ENCODE data around the gene DAPL1. TPM values are rescaled to one million over a fixed set of nuclear protein-coding genes. Genes with fewer than 3 reads are reported as not detected.

The DAPL1 gene
- total RNA-seq, 1 donor from 2014 or later = not detected

DNA sequence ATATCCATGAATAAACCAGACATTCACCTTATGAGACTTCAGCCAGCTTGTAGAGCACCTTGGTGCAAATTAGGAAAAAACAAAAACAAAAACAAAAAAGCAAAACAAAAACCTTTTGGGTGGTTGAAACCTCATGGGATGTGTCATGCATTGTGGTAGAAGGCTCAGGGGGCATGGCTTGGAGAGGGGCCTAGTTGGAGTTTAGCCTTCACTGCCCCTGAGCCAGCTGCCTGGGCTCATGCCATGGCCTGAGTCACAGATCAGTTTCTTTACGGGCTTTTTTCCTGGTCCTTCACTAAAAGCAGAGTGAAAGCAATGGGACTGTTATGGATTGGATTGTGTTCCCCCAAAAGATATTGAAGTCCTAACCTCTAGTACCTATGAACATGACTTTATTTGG lies 22.0 kb upstream of the DAPL1 start:
- Histone ChIP-seq H3K9me3 (no peaks in the 10 kb centered on the region), H3K27me3 (no peaks in the 10 kb centered on the region), H3K27ac (peak overlapping the region; percentile 54 to 69), H3K4me1 (peaks cover 8 to 40% of the 10 kb centered on the region in 2 donors), H3K36me3 (no peaks in the 10 kb centered on the region), H3K4me3 (no peak overlapping the region)
- DNase-seq (ENCODE audit: low spot score in 2 of 2) = peak in 1 of 2 donors; percentile 83
- TF ChIP-seq CTCF (IDR thresholded peaks at IDR 0.05) = no peak
- intact Hi-C loops (cut with DNase I) = loop anchor here (10.0 kb wide), 1 partner anchor 192 kb away; the partner anchor contains the start of gene TANC1

GRCh38 chr2:158774681-158775080 lies 20.4 kb upstream of the DAPL1 start:
- H3K36me3 ChIP-seq = no peaks in the 10 kb centered on the region
- no peak for DNase-seq (ENCODE audit: low spot score in 2 of 2)
- peaks cover 12 to 54% of the 10 kb centered on the region in 2 donors for H3K4me1 ChIP-seq
- H3K9me3 ChIP-seq = no peaks in the 10 kb centered on the region
- no peaks in the 10 kb centered on the region for H3K27me3 ChIP-seq
- TF ChIP-seq CTCF (IDR thresholded peaks at IDR 0.05) = no peak
- intact Hi-C loops (cut with DNase I) = loop anchor here (5.0 to 10.0 kb wide), 2 partner anchors 38 to 190 kb away; partner anchors contain the start of gene TANC1
- H3K4me3 ChIP-seq = no peak overlapping the region
- H3K27ac ChIP-seq = peak overlapping the region in 1 of 2 donors; percentile 15

DNA sequence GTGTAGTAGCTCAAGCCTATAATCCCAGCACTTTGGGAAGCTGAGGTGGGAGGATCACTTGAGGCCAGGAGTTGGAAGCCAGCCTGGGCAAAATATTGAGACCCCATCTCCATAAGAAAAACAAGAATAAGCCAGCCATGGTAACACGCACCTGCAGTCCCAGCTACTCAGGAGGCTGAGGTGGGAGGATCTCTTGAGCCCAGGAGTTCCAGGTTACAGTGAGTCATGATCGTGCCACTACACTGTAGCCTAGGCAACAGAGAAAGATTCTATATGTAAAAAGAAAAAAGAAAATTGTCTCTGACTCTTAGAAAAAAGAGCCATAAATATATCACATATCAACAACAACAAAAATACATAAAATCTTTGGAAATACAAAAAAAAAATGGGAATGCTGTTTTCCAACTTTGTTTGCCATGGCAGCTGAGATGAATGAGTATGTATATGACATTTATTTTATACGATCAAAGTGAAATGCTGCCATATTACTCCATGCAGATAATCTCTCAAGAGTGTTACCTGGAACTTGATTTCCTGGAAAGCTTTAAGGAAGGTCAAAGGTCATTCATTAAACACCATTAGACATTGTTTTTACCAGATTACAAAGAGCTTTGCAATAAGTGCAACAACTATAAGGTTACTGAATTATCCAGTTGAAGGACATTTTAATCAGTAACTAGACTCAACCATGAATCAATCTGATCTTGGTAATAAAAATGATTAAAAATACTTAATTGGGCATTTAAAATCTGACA lies 19.7 kb upstream of the DAPL1 start:
- TF ChIP-seq CTCF (IDR thresholded peaks at IDR 0.05) = no peak
- no peak overlapping the region for H3K4me3 ChIP-seq
- intact Hi-C loops (cut with DNase I) = loop anchor here (5.0 to 10.0 kb wide), 2 partner anchors 37 to 189 kb away; partner anchors contain the start of gene TANC1
- no peak for DNase-seq (ENCODE audit: low spot score in 2 of 2)
- no peaks in the 10 kb centered on the region for H3K9me3 ChIP-seq
- no peaks in the 10 kb centered on the region for H3K27me3 ChIP-seq
- peaks cover 12 to 54% of the 10 kb centered on the region in 2 donors for H3K4me1 ChIP-seq
- H3K36me3 ChIP-seq = no peaks in the 10 kb centered on the region
- H3K27ac ChIP-seq = no peak overlapping the region

GRCh38 chr2:158776231-158776630 lies 18.9 kb upstream of the DAPL1 start:
- Histone ChIP-seq H3K4me1 (peaks cover 12 to 54% of the 10 kb centered on the region in 2 donors), H3K27ac (no peak overlapping the region), H3K36me3 (no peaks in the 10 kb centered on the region), H3K9me3 (no peaks in the 10 kb centered on the region), H3K27me3 (no peaks in the 10 kb centered on the region), H3K4me3 (no peak overlapping the region)
- DNase-seq (ENCODE audit: low spot score in 2 of 2) = no peak
- no peak for TF ChIP-seq CTCF (IDR thresholded peaks at IDR 0.05)
- intact Hi-C loops (cut with DNase I) = loop anchor here (5.0 to 10.0 kb wide), 2 partner anchors 36 to 189 kb away; partner anchors contain the start of gene TANC1

DNA sequence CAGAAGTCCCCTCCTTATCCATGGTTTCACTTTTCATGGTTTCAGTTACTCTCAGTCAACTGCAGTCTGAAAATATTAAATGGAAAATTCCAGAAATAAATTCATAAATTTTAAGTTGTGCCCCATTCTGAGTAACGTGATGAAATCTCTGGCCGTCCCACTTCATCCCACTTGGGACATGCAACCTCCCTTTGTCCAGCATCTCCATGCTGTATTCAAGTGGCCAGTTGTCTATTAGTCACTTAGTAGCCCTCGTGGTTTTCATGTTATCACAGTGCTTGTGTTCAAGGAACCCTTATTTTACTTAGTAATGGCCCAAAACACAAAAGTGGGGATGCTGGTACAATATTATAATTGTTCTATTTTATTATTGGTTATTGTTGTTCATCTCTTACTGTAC lies 18.0 kb upstream of the DAPL1 start:
- H3K36me3 ChIP-seq = no peaks in the 10 kb centered on the region
- H3K27ac ChIP-seq = no peak overlapping the region
- peaks cover 12 to 54% of the 10 kb centered on the region in 2 donors for H3K4me1 ChIP-seq
- DNase-seq (ENCODE audit: low spot score in 2 of 2) = no peak
- TF ChIP-seq CTCF (IDR thresholded peaks at IDR 0.05) = no peak
- intact Hi-C loops (cut with DNase I) = loop anchor here (5.0 to 10.0 kb wide), 2 partner anchors 35 to 188 kb away; partner anchors contain the start of gene TANC1
- H3K4me3 ChIP-seq = no peak overlapping the region
- no peaks in the 10 kb centered on the region for H3K27me3 ChIP-seq
- H3K9me3 ChIP-seq = no peaks in the 10 kb centered on the region

Measured in ascending aorta (tissue), 2 donors.